DMS153 treated with DMSO at 0.1 percent for 48 hours (cell line): ENCODE results near the gene FAM227B.
"Not testable (repeated sequence)": the region's sequence is repeated elsewhere in the genome, so short reads cannot be mapped to it uniquely, and the experiment has no call there.

ENCODE experiments used
- DNase-seq: peaks from one replicate; lab custom pipeline; 2025; ENCODE audit not compliant: unreplicated experiment; lab: John Stamatoyannopoulos, UW

Gene FAM227B, protein sequence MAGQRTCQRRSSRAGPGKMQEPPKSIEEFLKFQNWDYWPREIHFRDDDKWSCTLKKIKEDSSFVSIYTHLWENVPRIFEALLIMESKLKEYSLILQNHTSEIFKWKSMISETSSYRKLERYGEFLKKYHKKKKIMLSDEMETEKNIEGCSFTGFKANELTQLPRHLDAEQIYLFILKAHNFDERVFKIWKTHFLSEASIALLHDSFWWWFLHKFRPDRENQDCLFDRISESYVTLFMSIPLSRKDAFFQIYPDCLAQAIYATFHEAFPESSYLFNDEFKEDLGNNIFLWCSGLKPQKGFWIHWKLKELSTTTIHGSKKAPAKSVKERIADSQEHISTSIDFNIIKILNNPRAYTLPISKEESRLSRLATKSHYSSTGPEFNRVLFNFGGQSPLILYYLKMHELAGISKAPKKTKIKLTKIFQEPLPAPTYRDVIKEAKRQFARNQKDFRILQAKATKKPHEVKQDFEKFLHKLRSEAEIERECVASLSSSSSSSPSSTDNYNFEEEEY

GRCh38 chr15:49620658-49621368, at the start of gene FAM227B, which contains the start of gene DTWD1:
TSS of gene FAM227B (minus strand) at chr15:49620818. CDS start at chr15:49615171, 5,647 bp downstream.
TSS of gene DTWD1 (plus strand) at chr15:49621048. CDS start at chr15:49625168, 4,120 bp downstream.
- DNase-seq: peak; percentile 54

GRCh38 chr15:49669288-49669687, 48.7 kb upstream of the FAM227B start:
- no peak for DNase-seq

DNA sequence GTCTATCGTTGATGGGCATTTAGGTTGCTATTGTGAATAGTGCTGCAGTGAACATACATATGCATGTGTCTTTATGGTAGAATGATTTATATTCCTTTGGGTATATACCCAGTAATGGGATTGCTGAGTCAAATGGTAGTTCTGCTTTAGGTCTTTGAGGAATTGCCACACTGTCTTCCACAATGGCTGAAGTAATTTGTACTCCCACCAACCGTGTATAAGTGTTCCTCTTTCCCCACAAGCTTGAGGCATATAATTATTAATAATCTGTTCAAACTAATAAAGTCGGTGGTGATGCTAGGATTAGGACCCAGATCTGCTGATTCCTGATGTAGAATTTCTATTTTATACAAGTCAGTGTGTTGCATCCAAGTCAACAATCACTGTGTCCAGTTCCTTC, 45.9 kb upstream of the FAM227B start:
- DNase-seq: not testable (repeated sequence)

GRCh38 chr15:49664716-49665115, 44.1 kb upstream of the FAM227B start:
- DNase-seq: no peak

GRCh38 chr15:49656734-49657133, 36.1 kb upstream of the FAM227B start:
- DNase-seq: no peak

DNA sequence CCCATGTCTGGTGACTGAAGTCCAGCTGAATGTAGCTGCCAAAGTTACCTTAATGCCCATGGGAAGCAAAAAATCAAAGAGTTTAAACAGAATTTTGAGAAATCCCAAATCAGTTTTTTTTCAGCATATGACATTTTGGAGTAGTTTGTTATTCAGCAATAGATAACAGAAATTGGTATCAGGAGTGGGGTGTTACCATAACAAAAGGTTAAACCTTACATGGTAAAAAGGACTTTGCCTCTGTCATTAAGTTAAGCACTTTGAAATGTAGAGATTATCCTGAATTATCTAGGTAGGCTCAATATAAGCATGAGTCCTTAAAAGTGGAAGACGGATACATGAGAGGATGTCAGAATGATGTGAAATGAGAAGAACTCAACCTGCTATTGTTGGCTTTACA, 32.3 kb upstream of the FAM227B start:
- no peak for DNase-seq

DNA sequence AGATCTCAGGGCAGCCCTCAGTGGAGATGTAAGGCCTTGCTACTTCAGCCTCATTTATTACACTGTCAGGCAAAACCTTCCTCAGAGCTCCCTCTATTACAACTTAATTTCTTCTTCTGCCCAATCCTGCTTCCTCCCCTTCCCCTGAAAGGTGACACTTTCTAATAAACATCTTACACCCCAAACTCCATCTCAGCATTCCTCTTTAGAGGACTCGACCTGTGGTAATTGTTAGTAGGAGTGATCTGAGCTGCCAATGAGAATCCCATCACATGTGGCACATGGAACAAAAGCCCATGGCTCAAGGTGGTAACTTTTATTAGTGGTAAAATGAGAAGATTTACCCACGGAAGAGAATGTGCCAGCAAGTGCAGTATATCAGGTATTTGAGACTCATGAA, 30.1 kb upstream of the FAM227B start:
- no peak for DNase-seq

DNA sequence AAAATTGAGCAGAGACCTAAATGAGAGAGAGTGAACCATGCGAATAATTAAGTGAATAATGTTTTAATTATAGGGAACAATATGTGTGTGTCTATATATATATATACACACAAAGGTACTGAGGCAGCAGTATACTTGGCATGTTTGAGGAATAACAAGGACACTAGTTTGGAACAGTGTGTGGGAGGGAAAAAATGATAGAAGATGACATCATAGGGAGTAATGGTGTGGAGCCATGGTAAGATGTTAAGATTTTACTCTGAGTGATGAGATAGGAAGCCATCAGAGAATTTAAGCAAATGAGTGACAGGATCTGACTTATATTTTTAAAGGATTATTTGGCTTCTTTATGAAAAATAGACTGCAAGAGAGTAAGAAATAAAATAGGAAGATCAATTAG, 29.4 kb upstream of the FAM227B start:
- DNase-seq: no peak

DNA sequence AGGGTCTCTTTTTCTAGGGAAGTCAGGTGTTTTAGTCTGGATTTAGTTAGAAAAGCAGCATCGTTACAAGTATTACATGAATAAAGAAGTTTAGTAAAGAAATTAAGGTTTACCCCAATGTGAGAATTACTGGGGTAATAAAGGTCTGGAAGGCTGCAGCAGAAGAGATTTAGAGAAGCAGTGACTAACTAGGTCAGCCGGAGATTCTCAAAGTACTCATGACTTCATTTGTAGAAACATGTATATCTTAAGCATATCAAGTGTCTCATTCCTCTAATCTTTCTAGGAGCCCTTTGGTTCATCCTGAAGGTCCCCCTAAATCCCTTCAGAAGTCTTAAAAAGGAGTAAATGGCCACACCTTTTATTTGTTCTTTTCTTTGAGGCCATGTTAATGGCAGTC, 26.3 kb upstream of the FAM227B start:
- no peak for DNase-seq

GRCh38 chr15:49645941-49646340, 25.3 kb upstream of the FAM227B start:
- DNase-seq: peak; percentile 4

DNA sequence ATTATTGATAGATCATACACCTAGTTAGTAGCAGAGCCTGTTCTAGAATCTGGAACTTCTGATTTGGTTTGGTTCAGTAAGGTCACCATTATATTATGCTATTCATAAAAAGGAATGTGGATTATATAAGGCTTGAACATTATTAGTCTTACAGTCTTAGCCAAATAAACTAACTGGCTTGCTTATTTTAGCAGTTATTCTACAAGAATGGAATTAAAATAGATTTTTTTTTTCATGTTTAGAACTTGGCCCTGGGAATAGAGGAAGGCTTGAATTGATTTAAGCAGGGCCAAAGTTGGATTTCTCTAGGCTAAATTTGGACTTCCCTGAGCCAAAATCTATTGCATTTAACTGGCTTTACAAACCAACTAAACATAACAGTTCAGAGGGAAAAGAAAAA, 24.7 kb upstream of the FAM227B start:
- DNase-seq: no peak

DNA sequence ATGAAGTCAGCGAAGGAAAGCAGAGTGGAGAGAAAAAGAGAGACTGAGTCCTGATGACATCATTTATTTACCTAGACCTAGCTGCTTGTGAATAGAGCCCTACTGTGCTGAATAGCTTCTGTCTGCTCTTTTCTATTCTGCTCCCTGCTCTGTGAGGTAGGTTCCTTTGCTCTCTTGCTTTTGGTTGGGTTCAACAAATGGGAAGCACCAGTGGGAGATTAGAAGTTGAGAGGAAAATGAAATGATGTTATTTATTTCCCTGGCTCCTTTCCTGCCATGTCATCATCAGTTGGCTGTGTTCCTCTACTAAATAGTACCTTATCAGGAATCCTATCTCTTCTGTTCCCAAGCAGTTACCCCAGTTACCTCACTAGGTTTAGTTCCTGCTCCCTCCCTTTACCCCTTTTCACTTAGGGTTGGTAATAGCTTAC, 23.8 kb upstream of the FAM227B start:
- no peak for DNase-seq

- DNase-seq: no peak
These were observed 17.2 kb upstream of the FAM227B start for GRCh38 chr15:49637857-49638256.

- DNase-seq: no peak
These were observed 7.8 kb upstream of the FAM227B start for GRCh38 chr15:49628379-49628778.

- no peak for DNase-seq
These were observed 6.8 kb upstream of the FAM227B start for GRCh38 chr15:49627407-49627877.

DNA sequence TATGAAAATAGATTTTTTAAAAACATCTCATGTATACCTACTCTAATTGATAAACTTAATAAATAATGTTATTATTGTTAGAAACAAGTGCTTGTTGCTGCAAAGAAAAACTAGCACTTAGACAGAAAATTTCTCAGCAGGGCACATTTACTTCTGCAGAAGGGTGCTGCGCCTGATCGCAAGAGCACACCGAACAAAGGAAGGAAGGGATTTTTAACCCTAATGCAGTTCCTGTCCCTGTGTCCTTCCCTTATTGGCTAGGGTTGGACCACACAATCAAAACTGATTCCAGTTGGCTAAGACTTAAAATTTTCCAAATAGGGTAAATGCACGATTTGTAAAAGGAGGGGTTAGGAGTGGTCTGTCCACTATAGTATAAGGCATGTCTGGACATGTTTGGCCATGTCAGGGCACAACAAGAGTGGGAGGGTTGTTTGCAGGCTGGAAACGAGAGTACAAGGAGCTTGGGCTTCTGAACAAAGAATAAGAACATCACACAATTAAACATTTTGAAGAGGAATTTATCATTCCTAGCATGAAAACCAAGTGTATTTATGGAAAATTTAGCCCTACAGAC, 4.9 kb upstream of the FAM227B start:
- DNase-seq: no peak

DNA sequence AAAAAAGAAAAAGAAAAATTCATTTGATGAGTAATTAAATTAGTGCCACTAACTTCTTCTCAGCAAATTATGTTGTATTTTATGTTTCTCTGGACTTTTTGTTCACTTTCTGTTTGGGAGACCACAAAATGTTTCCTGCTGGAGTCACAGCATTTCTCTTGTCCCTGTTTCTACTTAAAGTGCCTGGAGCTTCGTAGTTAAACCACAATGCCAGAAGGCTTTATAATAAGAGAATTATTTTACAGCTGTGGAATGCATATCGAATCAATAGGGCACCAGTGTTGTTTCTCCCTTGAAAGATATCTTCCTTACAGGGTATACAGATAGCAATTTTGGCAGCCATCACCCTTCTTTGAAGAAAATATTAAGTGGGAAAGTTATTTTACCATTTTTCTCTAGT, 3.4 kb upstream of the FAM227B start:
- no peak for DNase-seq

DNA sequence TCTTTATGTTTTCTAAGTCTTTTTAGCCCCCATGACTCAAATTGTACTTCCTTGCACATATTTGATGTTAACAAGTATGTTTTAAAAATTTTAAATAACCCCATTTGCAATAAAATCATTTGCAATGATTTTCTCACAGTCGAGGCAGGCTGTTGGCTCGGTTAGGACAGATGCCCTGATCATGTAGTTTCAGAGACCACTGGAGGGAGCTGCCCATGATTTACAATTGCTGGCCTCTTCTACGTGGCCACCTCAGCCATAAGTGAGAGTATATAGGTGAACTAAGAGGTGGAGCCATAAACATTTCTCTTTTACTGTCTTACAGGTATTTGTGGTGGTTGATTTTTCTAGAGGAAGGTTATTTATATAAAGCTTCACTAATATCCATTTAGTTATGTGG, 1.9 kb upstream of the FAM227B start:
- DNase-seq: no peak

DNA sequence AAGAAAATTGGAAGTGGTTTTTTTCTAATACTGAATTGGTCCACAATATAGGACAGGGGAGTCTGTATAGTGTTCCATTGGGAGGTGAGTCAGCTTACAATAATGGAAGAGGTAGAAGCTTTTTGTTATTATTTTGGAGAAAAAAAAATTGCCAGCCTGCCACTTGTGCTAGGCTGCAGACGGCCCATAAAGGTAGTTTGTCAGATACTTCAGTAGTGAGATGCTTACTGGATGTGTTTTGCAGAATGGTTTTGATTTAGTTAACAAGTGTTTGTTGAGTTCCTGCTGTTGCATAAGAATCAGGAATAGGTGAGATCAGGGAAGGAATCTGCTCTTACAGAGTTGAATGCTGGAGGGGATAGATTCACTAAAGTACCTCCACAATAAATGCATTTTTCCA, 1.3 kb upstream of the FAM227B start:
- DNase-seq: no peak

- DNase-seq: no peak
These were observed 788 bp upstream of the FAM227B start for GRCh38 chr15:49621401-49621811.

- DNase-seq: no peak
These were observed 419 bp downstream of the FAM227B start for GRCh38 chr15:49620199-49620598.

- no peak for DNase-seq
These were observed 1.4 kb downstream of the FAM227B start for GRCh38 chr15:49619226-49619625.
